Left colon (tissue), 2 donors: ENCODE data around the gene COX4I2. TPM values are rescaled to one million over a fixed set of nuclear protein-coding genes. Genes with fewer than 3 reads are reported as not detected.
"Not testable (repeated sequence)": the region's sequence is repeated elsewhere in the genome, so short reads cannot be mapped to it uniquely, and the experiment has no call there.

ENCODE experiments used
- ATAC-seq: fragments of 200-7000 bp; cut with Tn5 transposase; one replicate; pipeline ENCODE4 v1.9.1; 2020; ENCODE audit warnings: mild to moderate bottlenecking, moderate library complexity
- DNase-seq, 2 donors: peaks; one replicate each; pipeline ENCODE4 v3.0.0-alpha.2; 2020
- intact Hi-C, 2 donors: fragments of 100-400 bp; cut with DNase I in 1 of 2; cut with micrococcal nuclease in 1 of 2; formaldehyde crosslinking; loops; one replicate each; pipeline versions ENCODE4 v1.11.2 to v1.14.0; 2022; cut with DNase I, micrococcal nuclease
- total RNA-seq, 2 donors: library from RNA; stranded (reverse); fragmentation: NEBNext Ultra II Directional; extraction: Animal tissue kit (Norgen Biotek cat#: 25700); gene quantifications; one replicate each; pipeline ENCODE4 v1.2.1, GENCODE V29; 2021
- donor health status: DM: no; HTN: no; CAD: no.
- donor health status: DM: yes; HTN: yes; CAD: no.

COX4I2 gene
- total RNA-seq, 2 donors from 2014 or later: 0.67 TPM; not detected in 1

DNA sequence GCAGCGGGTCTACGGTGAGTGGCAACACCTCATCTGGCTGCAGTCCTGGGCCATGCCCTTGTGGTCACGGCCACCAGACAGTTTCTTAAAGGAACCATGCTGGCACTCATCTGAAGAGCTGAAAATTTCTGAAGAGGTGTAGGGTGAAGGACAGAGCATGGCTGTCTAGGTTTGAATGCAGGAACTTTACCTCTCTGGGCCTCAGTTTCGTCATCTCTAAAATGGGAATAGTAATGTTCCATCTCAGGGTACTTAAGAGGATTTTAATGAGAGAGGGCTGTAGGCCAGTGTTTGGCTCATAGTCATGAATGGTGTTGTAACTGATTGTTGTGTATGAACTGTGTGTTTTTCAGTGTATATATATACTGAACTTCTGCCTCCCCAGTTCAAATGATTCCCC lies 5.8 kb downstream of the COX4I2 start:
- intact Hi-C loops: no loop called here
- DNase-seq (no peak), ATAC-seq (no peak)

DNA sequence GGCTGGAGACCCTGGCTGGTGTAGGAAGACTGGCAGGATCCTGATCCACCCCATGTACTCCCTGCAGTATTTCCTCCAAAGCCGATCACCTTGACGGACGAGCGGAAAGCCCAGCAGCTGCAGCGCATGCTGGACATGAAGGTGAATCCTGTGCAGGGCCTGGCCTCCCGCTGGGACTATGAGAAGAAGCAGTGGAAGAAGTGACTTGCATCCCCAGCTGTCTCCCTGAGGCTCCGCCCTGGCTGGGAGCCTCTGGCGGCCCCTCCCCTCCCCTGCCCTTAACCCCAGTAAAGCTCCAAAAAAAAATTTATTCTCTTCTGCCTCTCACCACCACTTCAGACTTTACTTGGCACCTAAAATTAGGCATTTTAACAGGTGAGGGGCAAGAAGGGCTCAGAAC lies 7.0 kb downstream of the COX4I2 start:
- ATAC-seq: no peak
- no peak for DNase-seq
- intact Hi-C loops: no loop called here

DNA sequence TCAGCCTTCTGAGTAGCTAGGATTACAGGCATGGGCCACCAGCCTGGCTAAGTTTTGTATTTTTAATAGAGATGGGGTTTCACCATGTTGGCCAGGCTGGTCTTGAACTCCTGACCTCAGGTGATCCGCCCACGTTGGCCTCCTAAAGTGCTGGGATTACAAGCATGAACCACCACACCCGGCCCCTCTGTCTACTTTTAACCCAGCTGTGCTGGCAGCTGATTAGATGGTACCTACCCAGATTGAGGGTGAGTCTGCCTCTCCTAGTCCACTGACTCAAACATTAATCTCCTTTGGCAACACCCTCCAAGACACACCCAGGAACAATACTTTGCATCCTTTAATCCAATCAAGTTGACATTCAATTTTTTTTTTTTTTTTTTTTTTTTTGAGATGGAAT lies 10.4 kb downstream of the COX4I2 start:
- DNase-seq, intact Hi-C loops, ATAC-seq: not testable (repeated sequence)

DNA sequence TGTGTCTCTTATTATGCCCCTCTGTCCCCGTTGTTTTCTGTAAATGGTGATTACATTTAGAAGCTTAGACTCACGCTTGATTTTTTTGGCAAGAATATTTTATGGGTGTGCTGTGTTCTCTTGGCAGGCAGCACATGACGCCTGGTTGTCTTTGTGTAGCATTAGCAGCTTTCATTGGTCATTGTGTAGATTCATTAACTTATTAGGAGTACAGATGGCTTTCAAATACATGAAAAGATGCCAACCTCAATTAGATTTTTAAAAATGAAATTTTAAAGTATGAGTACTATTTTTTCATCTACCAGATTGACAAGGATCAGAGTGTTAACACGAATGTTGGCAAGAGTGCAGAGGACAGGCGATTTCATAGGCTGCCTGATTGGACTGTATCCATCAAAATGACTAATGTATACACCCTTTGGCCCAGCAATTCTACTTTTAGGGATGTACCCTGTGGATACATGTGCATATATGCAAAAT lies 15.2 kb downstream of the COX4I2 start:
- intact Hi-C loops: no loop called here
- ATAC-seq: no peak
- no peak for DNase-seq

DNA sequence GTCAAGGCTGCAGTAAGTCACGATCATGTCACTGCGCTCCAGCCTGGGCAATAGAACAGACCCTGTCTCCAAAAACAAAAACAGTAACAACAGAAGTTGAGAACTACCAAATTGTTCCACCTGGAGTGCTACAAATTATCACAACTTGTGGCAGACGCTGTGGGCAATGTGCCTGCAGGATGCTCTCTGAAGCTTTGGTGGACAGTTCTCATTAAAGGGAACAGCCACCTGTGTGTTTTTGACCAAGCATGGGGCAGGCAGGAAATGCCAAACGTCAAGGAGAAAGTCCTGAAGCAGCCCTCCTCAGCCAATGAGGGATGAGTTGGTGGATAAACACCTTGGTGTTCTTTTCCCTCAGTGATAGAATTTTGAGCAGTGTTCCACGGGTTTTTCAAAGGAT lies 15.8 kb downstream of the COX4I2 start:
- ATAC-seq (no peak), DNase-seq (no peak)
- intact Hi-C loops: no loop called here

DNA sequence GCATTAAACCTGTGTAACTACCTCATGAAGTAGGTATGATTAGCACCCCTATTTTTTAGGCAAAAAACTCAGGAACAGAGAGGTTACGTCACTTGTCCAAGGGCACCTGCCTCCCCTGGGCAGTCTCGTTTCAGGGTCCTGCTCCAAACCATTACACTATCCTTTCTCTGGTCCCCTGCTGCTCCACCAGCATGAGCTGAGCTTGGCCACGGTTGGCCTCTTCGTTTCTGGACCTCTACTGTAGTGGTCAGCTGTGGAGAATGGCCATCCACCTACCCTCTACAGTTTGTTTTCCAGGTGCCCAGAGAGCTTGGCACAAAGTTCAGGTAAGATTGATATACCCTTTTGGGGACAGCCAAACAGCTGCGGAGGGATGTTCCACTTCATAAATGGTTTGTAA lies 16.8 kb downstream of the COX4I2 start:
- intact Hi-C loops: no loop called here

DNA sequence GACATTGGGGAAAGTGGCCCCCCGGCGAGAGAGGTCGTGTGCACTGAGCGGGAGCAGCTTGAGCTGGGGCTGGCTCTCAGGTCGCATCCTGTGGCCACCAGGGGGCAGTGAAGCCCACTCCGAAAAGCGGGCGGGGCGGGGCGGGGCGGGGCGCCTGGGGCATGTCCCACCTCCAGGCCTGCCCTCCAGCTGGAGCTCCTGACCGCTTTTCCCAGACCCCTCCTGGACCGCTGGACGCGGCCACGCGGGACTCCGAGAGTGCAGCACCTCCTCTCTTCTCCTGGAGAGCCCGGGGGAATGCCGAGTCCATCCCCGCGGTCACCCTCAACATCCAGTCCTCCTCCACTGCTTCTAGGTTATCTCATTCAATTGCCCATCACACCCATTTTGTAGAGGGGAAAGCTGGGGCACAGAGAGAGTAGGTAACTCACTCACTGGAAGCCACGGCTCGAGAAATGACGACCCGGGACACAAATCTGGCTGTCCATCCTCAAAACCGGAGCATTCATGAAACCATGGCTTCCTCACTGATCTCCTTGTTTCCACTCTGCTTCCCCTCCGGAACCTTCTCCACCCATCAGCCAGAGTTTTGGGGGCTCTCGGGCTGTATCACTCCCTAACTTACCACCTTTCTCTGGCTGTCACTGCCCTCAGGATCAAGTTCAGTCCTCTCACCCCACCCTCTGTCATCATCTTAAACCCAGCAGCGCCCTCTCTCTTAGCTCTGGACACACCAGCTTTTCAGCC lies 24.1 kb downstream of the COX4I2 start:
- peak; percentile 73 to 93 for DNase-seq
- intact Hi-C loops: loop anchor here (5.0 to 10.0 kb wide), 2 partner anchors 61 to 63 kb away; partner anchors contain the start of gene BCL2L1 (in 2 of the 2)
- peak; percentile 61 for ATAC-seq

More for the DNA sequence above, 16.8 kb downstream of the COX4I2 start:
- no peak for DNase-seq
- no peak for ATAC-seq

DNA sequence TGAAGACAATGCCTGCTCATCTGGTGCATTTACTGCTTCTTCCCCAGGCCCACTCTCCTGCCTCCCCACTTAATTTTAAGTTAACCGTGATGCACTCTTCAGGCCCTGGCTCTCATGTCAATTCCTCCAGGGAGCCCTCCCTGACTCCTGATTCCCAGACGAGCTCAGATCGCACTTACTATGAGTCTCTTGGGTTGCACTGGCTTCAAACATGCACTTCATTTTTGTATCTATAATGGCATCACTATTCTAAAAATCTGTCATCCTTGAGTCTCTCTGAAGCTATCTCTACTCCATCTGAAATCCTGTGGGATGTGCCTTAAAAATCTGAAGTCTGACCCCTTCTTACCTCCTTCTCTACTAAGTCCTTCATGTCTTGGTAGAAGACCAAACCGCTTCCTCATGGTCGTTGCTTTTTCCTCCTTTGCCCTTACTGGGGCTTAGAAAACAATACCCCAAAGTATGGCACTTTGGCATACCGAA lies 24.7 kb downstream of the COX4I2 start:
- DNase-seq (no peak), ATAC-seq (no peak)
- intact Hi-C loops: loop anchor here (5.0 to 10.0 kb wide), 2 partner anchors 60 to 62 kb away; partner anchors contain the start of gene BCL2L1 (in 2 of the 2)

DNA sequence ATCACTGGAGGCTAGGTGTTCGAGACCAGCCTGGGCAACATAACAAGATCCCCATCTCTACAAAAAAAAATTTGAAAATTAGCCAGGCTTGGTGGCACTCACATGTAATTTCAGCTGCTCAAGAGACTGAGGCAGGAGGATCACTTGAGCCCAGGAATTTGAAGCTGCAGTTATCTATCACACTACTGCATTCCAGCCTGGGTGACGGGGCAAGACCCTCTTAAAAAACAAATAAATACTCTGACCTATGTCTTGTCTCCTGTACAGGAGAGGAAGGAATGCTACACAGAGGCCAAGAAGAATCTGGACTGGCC lies 25.8 kb downstream of the COX4I2 start:
- DNase-seq (no peak), ATAC-seq (no peak)
- intact Hi-C loops: loop anchor here (5.0 to 10.0 kb wide), 2 partner anchors 59 to 61 kb away; partner anchors contain the start of gene BCL2L1 (in 2 of the 2)

DNA sequence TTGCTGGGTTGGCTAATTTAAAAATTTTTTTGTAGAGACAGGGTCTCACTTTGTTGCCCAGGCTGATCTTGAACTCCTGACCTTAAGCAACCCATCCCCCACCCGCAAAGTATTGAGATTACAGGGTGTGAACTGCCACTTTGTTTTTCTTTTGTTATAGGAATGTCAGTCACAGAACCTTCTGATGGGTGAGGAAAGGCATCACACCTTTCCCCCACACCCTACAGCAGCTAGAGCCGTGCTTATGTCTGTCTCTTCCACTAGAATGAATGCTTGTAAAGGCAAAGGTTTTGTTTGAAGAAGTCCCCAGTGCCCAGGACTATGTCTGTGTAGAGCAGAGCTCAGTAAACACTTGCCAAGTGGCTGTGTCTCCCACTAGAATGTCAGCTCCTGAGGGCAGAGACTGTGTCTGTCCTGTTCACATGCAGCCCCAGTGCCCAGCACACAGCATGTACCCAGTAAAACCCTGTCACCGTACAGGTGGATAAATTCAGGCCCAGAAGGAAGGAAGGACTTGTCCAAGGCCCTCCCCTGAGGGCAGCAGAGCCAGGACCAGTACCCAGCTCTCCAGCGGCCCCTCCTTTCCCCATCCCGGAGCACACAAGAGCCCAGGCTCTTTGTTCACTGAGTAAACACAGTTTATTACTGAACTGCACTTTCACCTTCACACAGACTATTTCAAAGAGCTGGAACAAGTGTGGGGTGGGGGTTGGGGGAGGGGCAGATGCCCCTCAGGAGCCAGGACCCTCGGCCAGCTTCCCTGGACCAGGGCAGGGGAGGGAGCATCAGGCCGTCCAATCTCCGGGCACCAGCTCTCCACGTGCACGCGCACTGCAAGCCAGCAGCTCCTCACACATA lies 26.4 kb downstream of the COX4I2 start:
- ATAC-seq (peak; percentile 75), DNase-seq (peak; percentile 74 to 88)
- intact Hi-C loops: loop anchor here (5.0 to 10.0 kb wide), 2 partner anchors 58 to 61 kb away; partner anchors contain the start of gene BCL2L1 (in 2 of the 2)

DNA sequence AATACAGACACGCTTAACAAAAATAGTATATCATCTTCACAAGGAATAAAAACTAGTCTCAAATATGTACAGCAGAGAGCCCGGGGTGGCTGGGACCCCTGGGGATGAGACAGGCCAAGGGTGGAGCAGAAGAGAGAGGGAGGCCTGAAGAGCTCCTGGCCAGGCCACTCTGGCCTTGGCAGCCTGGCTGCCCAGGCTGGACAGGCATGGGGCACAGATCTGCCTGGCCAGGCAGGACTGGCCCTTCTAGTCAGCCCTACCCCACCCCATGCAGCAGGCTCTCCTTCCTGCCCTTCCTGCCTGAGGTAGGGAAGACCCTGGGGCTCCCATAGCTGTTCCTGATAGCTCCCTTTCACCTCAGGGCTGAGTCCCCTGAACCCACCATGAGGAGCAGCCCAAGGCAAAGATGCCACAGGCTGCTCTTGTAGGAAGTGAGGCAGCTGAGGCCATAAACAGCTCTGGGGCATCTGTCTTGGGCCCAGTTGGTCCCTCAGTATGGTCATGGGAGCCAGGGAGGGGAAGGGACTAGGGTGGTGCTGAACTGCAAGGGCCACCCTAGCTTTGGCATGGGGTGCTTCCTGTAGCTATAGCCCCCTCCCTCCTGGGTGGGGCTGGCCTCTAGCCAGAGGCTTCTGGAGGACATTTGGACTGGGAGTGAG lies 27.1 kb downstream of the COX4I2 start:
- DNase-seq (peak; percentile 57 to 66), ATAC-seq (peak; percentile 20)
- intact Hi-C loops: loop anchor here (5.0 to 10.0 kb wide), 2 partner anchors 57 to 60 kb away; partner anchors contain the start of gene BCL2L1 (in 2 of the 2)

DNA sequence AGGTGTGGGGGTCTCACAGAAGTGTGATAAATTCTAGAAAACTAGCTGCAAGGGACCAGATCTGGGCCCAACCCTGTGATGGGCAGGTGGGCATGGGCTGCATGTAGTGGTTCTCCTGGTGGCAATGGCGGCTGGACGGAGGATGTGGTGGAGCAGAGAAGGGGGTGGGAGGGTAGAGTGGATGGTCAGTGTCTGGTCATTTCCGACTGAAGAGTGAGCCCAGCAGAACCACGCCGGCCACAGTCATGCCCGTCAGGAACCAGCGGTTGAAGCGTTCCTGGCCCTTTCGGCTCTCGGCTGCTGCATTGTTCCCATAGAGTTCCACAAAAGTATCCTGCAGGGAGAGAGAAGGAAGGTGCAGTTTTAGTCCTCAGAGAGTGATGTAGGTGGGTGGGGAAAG lies 28.0 kb downstream of the COX4I2 start:
- DNase-seq: no peak
- intact Hi-C loops: loop anchor here in 1 of 2 donors (10.0 kb wide), 1 partner anchor 59 kb away; the partner anchor contains the start of gene BCL2L1

DNA sequence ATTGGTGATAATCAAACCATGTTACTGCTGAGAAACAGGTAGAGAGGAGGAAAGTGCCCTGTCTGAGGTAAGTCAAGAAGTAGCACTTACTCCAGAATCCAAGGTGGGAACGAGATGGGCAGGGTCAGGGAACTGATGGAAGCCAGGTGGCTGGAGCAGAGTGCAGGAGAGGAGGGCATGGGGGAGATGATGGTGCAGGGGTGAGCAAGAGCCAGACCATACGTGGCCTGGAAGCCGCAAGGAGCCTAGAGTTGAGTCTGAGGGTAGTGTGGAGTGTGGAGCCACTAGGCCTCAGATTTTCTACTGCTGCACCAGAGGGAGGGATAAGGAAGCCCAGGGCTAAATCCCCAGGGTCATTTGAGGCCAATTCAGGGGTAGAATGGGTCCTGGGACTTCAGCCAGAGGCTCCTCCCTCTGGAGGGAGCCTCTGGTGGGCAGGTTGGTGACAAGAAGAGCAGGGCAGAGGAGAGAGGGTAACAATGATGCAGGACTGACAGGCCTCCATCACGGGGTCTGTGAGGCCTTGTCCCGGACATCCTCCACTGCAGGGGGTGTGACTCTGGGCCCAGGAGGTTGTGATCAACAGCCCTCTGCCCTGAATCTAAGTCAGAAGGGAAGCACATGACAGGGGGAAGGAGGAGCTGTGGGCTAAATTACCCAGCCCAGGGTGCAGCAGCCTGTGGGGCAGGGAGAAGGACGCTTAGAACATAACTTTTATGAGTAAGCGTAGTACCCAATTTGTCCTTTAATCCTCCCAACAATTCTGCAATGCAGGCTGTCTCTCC lies 28.7 kb downstream of the COX4I2 start:
- DNase-seq: peak; percentile 66 to 79
- intact Hi-C loops: loop anchor here in 1 of 2 donors (10.0 kb wide), 1 partner anchor 58 kb away; the partner anchor contains the start of gene BCL2L1
- peak; percentile 55 for ATAC-seq

More for the DNA sequence above, 28.0 kb downstream of the COX4I2 start:
- ATAC-seq: no peak

DNA sequence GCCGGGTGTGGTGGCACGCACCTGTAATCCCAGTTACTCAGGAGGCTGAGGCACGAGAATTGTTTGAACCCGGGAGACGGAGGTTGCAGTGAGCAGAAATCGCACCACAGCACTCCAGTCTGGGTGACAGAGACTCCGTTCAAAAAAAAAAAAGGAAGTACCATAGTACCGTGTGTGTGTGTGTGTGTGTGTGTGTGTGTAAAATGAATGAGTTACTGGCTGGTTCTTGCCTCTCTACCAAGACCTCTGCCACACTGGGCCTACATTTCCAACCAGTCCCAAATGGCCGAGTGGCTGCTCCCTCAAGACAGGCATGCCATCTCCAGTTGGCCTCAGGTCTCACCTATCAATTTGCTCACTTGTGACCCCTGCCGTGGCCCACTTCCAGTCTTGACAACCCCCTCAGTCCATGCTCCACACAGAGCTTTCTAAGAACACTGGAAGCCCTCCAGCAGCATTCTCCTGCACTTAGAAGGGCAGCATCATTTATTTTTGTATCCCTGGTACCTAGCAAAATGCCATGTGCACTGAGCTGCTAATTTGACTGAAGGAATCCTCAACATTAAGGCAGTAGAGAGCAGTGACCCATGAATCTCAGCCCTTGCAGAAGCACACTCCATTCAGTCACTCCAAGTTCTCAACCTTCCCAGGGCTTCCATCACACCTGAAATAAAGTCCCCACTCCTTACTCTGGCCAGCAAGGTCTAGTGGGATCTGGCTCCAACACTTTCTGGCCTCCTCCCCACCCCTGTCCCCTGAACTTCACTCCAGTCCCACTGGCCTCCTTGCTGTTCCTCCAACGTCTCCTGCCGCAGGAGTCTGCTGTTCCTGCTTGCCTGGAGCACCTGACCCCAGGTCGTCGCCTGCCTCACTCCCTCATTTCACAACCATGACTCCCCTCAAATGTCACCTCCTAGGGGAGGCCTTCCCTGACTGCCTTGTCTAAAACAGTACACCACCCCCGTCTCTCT lies 29.9 kb downstream of the COX4I2 start:
- intact Hi-C loops: loop anchor here in 1 of 2 donors (10.0 kb wide), 1 partner anchor 57 kb away; the partner anchor contains the start of gene BCL2L1
- DNase-seq (no peak), ATAC-seq (no peak)

DNA sequence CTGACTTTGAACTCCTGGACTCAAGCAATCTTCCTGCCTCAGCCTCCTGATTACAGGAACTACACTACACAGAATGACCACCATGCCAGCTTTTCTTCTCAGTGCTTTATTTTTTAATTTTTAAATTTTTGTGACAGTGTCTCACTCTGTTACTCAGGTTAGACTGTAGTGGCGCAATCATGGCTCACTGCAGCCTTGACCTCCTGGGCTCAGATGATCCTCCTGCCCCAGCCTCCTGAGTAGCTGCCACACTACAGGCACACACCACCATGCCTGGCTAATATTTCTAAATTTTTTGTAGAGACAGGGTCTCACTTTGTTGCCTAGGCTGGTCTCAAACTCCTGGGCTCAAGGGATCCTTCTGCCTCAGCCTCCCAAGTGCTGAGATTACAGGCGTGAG lies 31.2 kb downstream of the COX4I2 start:
- ATAC-seq, DNase-seq: not testable (repeated sequence)
- intact Hi-C loops: loop anchor here in 1 of 2 donors (10.0 kb wide), 1 partner anchor 56 kb away; the partner anchor contains the start of gene BCL2L1

DNA sequence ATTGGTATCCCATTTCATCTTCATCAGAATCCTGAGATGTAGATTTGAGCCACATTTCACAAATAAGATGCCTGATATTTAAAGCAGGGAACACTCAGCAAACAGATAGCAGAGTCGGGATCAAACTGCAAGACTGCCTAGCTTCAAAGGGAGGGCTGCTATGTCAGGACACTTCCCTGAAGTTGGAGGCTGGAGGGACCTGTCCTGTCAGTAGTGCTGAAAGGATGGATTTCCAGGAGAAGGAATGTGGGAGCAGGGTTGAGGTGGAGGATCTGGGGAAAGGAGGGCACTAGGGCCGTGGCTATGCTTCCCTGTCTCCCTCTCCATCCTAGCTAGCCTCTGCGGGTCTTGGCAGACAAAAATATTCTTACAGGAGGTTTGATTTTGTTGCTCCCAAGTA lies 32.2 kb downstream of the COX4I2 start:
- ATAC-seq (no peak), DNase-seq (no peak)
- intact Hi-C loops: loop anchor here in 1 of 2 donors (10.0 kb wide), 1 partner anchor 55 kb away; the partner anchor contains the start of gene BCL2L1
